Parathyroid adenoma (tissue), 2 donors: ENCODE measurements around the gene FUNDC1.

ENCODE experiments used
- H2AFZ ChIP-seq: fragments of 300-600 bp; sonication (generic); one replicate; pipeline ENCODE4 v1.7.0; 2017; ENCODE audit warnings: antibody characterized with exemption, mild to moderate bottlenecking
- H3K27ac ChIP-seq: fragments of 300-600 bp; sonication (generic); one replicate; pipeline ENCODE4 v1.7.0; 2017
- H3K27me3 ChIP-seq: fragments of 300-600 bp; sonication (generic); one replicate; pipeline ENCODE4 v1.7.0; 2017; ENCODE audit warnings: low read length; ENCODE audit not compliant: control insufficient read depth, insufficient read depth
- H3K36me3 ChIP-seq: fragments of 300-600 bp; sonication (generic); one replicate; pipeline ENCODE4 v1.7.0; 2017; ENCODE audit warnings: low read length; ENCODE audit not compliant: control insufficient read depth, insufficient read depth
- H3K4me1 ChIP-seq: fragments of 300-600 bp; sonication (generic); one replicate; pipeline ENCODE4 v1.7.0; 2017; ENCODE audit warnings: control low read depth
- H3K4me2 ChIP-seq: fragments of 300-600 bp; sonication (generic); one replicate; pipeline ENCODE4 v1.7.0; 2017; ENCODE audit warnings: low read length
- H3K4me3 ChIP-seq: fragments of 300-600 bp; sonication (generic); one replicate; pipeline ENCODE4 v1.7.0; 2017; ENCODE audit warnings: low read depth, low read length
- H3K79me2 ChIP-seq: fragments of 300-600 bp; sonication (generic); one replicate; pipeline ENCODE4 v1.7.0; 2017; ENCODE audit warnings: control low read depth
- H3K9ac ChIP-seq: fragments of 300-600 bp; sonication (generic); one replicate; pipeline ENCODE4 v1.7.0; 2017; ENCODE audit warnings: mild to moderate bottlenecking
- H3K9me3 ChIP-seq: fragments of 300-600 bp; sonication (generic); one replicate; pipeline ENCODE4 v1.7.0; 2017; ENCODE audit warnings: low read length; ENCODE audit not compliant: control insufficient read depth
- CTCF ChIP-seq: fragments of 300-600 bp; sonication (generic); IDR thresholded peaks from one replicate; pipeline ENCODE4 v1.7.0; 2017; ENCODE audit warnings: antibody characterized with exemption, mild to moderate bottlenecking
- donor health status: primary hyperparathyroidism.

FUNDC1 gene

GRCh38 chrX:44506678-44507077 lies 36.0 kb downstream of the FUNDC1 start:
- no peaks in the 10 kb centered on the region for H3K36me3 ChIP-seq
- no peak for TF ChIP-seq CTCF
- H3K9me3 ChIP-seq = no peaks in the 10 kb centered on the region
- H3K27ac ChIP-seq = no peak overlapping the region
- H3K4me3 ChIP-seq = no peak overlapping the region
- no peaks in the 10 kb centered on the region for H3K4me1 ChIP-seq
- no peak overlapping the region for H3K4me2 ChIP-seq
- no peak overlapping the region for H3K9ac ChIP-seq
- H2AFZ ChIP-seq = no peak overlapping the region
- no peaks in the 10 kb centered on the region for H3K79me2 ChIP-seq
- H3K27me3 ChIP-seq = no peaks in the 10 kb centered on the region

- Histone ChIP-seq H3K27ac (no peak overlapping the region), H3K4me1 (no peaks in the 10 kb centered on the region)
Observed at GRCh38 chrX:44503560-44503959, 39.1 kb downstream of the FUNDC1 start.

GRCh38 chrX:44495091-44495490 lies 47.6 kb downstream of the FUNDC1 start:
- no peaks in the 10 kb centered on the region for H3K79me2 ChIP-seq
- H3K4me3 ChIP-seq = no peak overlapping the region
- H2AFZ ChIP-seq = no peak overlapping the region
- H3K4me1 ChIP-seq = no peaks in the 10 kb centered on the region
- H3K9me3 ChIP-seq = no peaks in the 10 kb centered on the region
- no peak overlapping the region for H3K9ac ChIP-seq
- H3K27ac ChIP-seq = no peak overlapping the region
- H3K36me3 ChIP-seq = no peaks in the 10 kb centered on the region
- H3K27me3 ChIP-seq = no peaks in the 10 kb centered on the region
- H3K4me2 ChIP-seq = no peak overlapping the region
- no peak for TF ChIP-seq CTCF

More at GRCh38 chrX:44503560-44503959, 39.1 kb downstream of the FUNDC1 start:
- no peak overlapping the region for H2AFZ ChIP-seq
- H3K9ac ChIP-seq = no peak overlapping the region
- no peak overlapping the region for H3K4me2 ChIP-seq
- no peaks in the 10 kb centered on the region for H3K79me2 ChIP-seq
- H3K9me3 ChIP-seq = no peaks in the 10 kb centered on the region
- no peak overlapping the region for H3K4me3 ChIP-seq
- no peak for TF ChIP-seq CTCF
- no peaks in the 10 kb centered on the region for H3K27me3 ChIP-seq
- no peaks in the 10 kb centered on the region for H3K36me3 ChIP-seq

GRCh38 chrX:44494357-44494756 lies 48.3 kb downstream of the FUNDC1 start:
- H3K9me3 ChIP-seq = no peaks in the 10 kb centered on the region
- no peaks in the 10 kb centered on the region for H3K36me3 ChIP-seq
- no peak overlapping the region for H3K4me2 ChIP-seq
- no peaks in the 10 kb centered on the region for H3K79me2 ChIP-seq
- no peak overlapping the region for H3K27ac ChIP-seq
- no peak overlapping the region for H3K9ac ChIP-seq
- H3K4me3 ChIP-seq = no peak overlapping the region
- H3K4me1 ChIP-seq = no peaks in the 10 kb centered on the region
- H3K27me3 ChIP-seq = no peaks in the 10 kb centered on the region
- no peak overlapping the region for H2AFZ ChIP-seq
- TF ChIP-seq CTCF = no peak

- Histone ChIP-seq H3K4me3 (no peak overlapping the region), H3K4me1 (no peaks in the 10 kb centered on the region), H3K79me2 (no peaks in the 10 kb centered on the region), H2AFZ (no peak overlapping the region), H3K27ac (no peak overlapping the region), H3K9ac (no peak overlapping the region), H3K36me3 (no peaks in the 10 kb centered on the region), H3K27me3 (no peaks in the 10 kb centered on the region), H3K4me2 (no peak overlapping the region), H3K9me3 (no peaks in the 10 kb centered on the region)
- no peak for TF ChIP-seq CTCF
Observed at GRCh38 chrX:44489515-44489914, 53.1 kb downstream of the FUNDC1 start.
